Measurements from ENCODE around the gene ARHGEF26. TPM values are rescaled to one million over a fixed set of nuclear protein-coding genes. Genes with fewer than 3 reads are reported as not detected.

Gene ARHGEF26
- total RNA-seq, 2 donors from 2014 or later, result 16.9 to 17.1 TPM

GRCh38 chr3:154161806-154162205 is 40.6 kb downstream of the ARHGEF26 start:
- H3K4me1 ChIP-seq, result no peaks in the 10 kb centered on the region
- DNase-seq (no peak), ATAC-seq (no peak)
- no peaks in the 10 kb centered on the region for H3K36me3 ChIP-seq (replicated peaks in 1 of 2; ENCODE audit: insufficient read depth in 1 of 2, low read depth in 2 of 2)
- no peaks in the 10 kb centered on the region for H3K27me3 ChIP-seq
- intact Hi-C loops (cut with DNase I), result no loop called here
- no peak for TF ChIP-seq POLR2A (IDR thresholded peaks at IDR 0.05)
- no peak for TF ChIP-seq CTCF (IDR thresholded peaks at IDR 0.05)
- H3K9me3 ChIP-seq, result no peaks in the 10 kb centered on the region
- H3K4me3 ChIP-seq, result no peak overlapping the region
- H3K27ac ChIP-seq, result no peak overlapping the region

GRCh38 chr3:154164387-154164786 is 43.2 kb downstream of the ARHGEF26 start:
- ATAC-seq, result no peak
- DNase-seq, result no peak
- Histone ChIP-seq H3K36me3 (replicated peaks in 1 of 2; ENCODE audit: insufficient read depth in 1 of 2, low read depth in 2 of 2) (no peaks in the 10 kb centered on the region), H3K27ac (no peak overlapping the region), H3K4me1 (peaks cover 8% of the 10 kb centered on the region), H3K9me3 (no peaks in the 10 kb centered on the region), H3K4me3 (no peak overlapping the region), H3K27me3 (no peaks in the 10 kb centered on the region)
- TF ChIP-seq CTCF (IDR thresholded peaks at IDR 0.05) (no peak), POLR2A (IDR thresholded peaks at IDR 0.05) (no peak)
- 49 to 62% methylated on average over 2 of the region's 2 CpGs for WGBS, 2 donors
- intact Hi-C loops (cut with DNase I), result no loop called here

GRCh38 chr3:154168998-154169795 is 48.0 kb downstream of the ARHGEF26 start:
- H3K4me1 ChIP-seq, result peaks cover 17% of the 10 kb centered on the region
- no peak for ATAC-seq

GRCh38 chr3:154169796-154170110 is 48.6 kb downstream of the ARHGEF26 start:
- ATAC-seq (no peak), DNase-seq (no peak)
- intact Hi-C loops (cut with DNase I), result no loop called here
- no peaks in the 10 kb centered on the region for H3K9me3 ChIP-seq
- H3K4me1 ChIP-seq, result peaks cover 17% of the 10 kb centered on the region
- TF ChIP-seq CTCF (IDR thresholded peaks at IDR 0.05), result no peak
- TF ChIP-seq POLR2A (IDR thresholded peaks at IDR 0.05), result no peak
- H3K27me3 ChIP-seq, result no peaks in the 10 kb centered on the region
- no peak overlapping the region for H3K4me3 ChIP-seq
- H3K36me3 ChIP-seq (replicated peaks in 1 of 2; ENCODE audit: insufficient read depth in 1 of 2, low read depth in 2 of 2), result no peaks in the 10 kb centered on the region
- peak overlapping the region in 1 of 4 donors; percentile 7 for H3K27ac ChIP-seq
- 90 to 95% methylated on average over 1 of the region's 1 CpG for WGBS, 2 donors

More at GRCh38 chr3:154168998-154169795, 48.0 kb downstream of the ARHGEF26 start:
- H3K4me3 ChIP-seq, result no peak overlapping the region
- H3K27me3 ChIP-seq, result no peaks in the 10 kb centered on the region
- peak overlapping the region in 1 of 4 donors; percentile 7 for H3K27ac ChIP-seq
- no peak for TF ChIP-seq CTCF (IDR thresholded peaks at IDR 0.05)
- no peak for TF ChIP-seq POLR2A (IDR thresholded peaks at IDR 0.05)
- no peaks in the 10 kb centered on the region for H3K9me3 ChIP-seq
- 21 to 24% methylated on average over 9 of the region's 9 CpGs for WGBS, 2 donors
- no peaks in the 10 kb centered on the region for H3K36me3 ChIP-seq (replicated peaks in 1 of 2; ENCODE audit: insufficient read depth in 1 of 2, low read depth in 2 of 2)
- DNase-seq, result no peak
- intact Hi-C loops (cut with DNase I), result no loop called here

GRCh38 chr3:154170300-154170699 is 49.1 kb downstream of the ARHGEF26 start:
- WGBS, 2 donors, result 88 to 100% methylated on average over 1 of the region's 1 CpG
- Histone ChIP-seq H3K4me3 (no peak overlapping the region), H3K27ac (no peak overlapping the region), H3K9me3 (no peaks in the 10 kb centered on the region), H3K27me3 (no peaks in the 10 kb centered on the region), H3K36me3 (replicated peaks in 1 of 2; ENCODE audit: insufficient read depth in 1 of 2, low read depth in 2 of 2) (no peaks in the 10 kb centered on the region), H3K4me1 (peaks cover 17% of the 10 kb centered on the region)
- no peak for ATAC-seq
- no peak for TF ChIP-seq CTCF (IDR thresholded peaks at IDR 0.05)
- TF ChIP-seq POLR2A (IDR thresholded peaks at IDR 0.05), result no peak
- no peak for DNase-seq
- intact Hi-C loops (cut with DNase I), result no loop called here

Measured in body of pancreas (tissue), 4 donors.